ENCODE data around the gene GSE1.

GRCh38 chr16:85623997-85624601, 11.0 kb downstream of the GSE1 start:
- TF ChIP-seq CTCF (IDR thresholded peaks at IDR 0.05; ENCODE audit: insufficient read depth, low read length) (no peak), REST (IDR thresholded peaks at IDR 0.05; ENCODE audit: insufficient replicate concordance, low read depth) (no peak), GABPA (IDR thresholded peaks at IDR 0.05; ENCODE audit: low read depth) (no peak)

Data from HL-60 (cell line).